Measurements from ENCODE around the gene PDE2A.
A peak's percentile ranks its signal among the peaks of the same experiment; 100 is the strongest.

The PDE2A gene

GRCh38 chr11:72685560-72686480, 11.6 kb upstream of the PDE2A start:
- H3K27me3 ChIP-seq (replicated peaks; ENCODE audit: control insufficient read depth, insufficient read depth, low read length, poor library complexity, severe bottlenecking) = no peaks in the 10 kb centered on the region
- H3K36me3 ChIP-seq (ENCODE audit: control insufficient read depth, insufficient read depth, low read length) = peaks cover 21% of the 10 kb centered on the region
- no peak for DNase-seq
- no peaks in the 10 kb centered on the region for H3K9me3 ChIP-seq (ENCODE audit: control insufficient read depth, low read length)
- no peaks in the 10 kb centered on the region for H3K4me1 ChIP-seq (ENCODE audit: control insufficient read depth, insufficient read depth, low read length, poor library complexity, severe bottlenecking)
- no peak overlapping the region for H3K27ac ChIP-seq (ENCODE audit: insufficient read depth, low read length, poor library complexity, severe bottlenecking)
- no peak overlapping the region for H3K4me3 ChIP-seq (ENCODE audit: insufficient read depth, low read depth, low read length, poor library complexity, severe bottlenecking)

DNA sequence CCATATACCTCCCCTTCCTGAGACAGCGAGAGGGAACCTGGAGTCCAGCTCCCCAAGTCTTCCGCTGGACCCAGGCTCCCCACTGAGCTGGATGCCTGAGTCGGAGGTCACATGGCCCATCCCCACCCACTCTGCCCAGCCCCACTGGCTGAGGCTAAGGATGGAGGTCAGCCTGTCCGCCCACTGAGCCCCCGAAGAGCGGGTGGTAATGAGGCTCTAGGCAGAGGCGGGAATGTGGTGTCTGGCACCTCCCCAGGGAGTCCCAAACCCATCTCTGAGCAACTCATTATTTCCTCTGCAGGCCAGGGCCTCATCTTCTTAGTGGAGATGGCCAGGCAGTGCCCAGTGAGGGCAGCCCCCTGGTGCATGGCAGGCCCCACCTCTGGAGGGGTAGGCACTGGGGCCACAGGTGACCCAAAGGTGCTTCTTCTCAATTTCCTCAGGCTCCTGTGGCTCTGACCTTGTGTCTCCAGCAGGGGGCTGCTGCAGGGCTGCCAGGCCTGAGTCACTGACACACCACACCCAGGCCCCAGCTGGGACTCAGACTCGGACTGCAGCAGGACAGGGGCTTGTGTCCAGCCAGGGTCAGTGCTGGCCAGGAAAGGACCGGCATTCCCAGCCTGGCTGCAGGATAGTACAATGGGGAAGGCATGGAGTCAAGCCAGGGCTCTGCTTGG, 10.2 kb upstream of the PDE2A start:
- H3K27ac ChIP-seq (ENCODE audit: insufficient read depth, low read length, poor library complexity, severe bottlenecking) = no peak overlapping the region
- H3K36me3 ChIP-seq (ENCODE audit: control insufficient read depth, insufficient read depth, low read length) = peaks cover 18% of the 10 kb centered on the region
- H3K27me3 ChIP-seq (replicated peaks; ENCODE audit: control insufficient read depth, insufficient read depth, low read length, poor library complexity, severe bottlenecking) = no peaks in the 10 kb centered on the region
- no peaks in the 10 kb centered on the region for H3K9me3 ChIP-seq (ENCODE audit: control insufficient read depth, low read length)
- DNase-seq = peak in 1 of 3 donors; percentile 9
- no peaks in the 10 kb centered on the region for H3K4me1 ChIP-seq (ENCODE audit: control insufficient read depth, insufficient read depth, low read length, poor library complexity, severe bottlenecking)
- H3K4me3 ChIP-seq (ENCODE audit: insufficient read depth, low read depth, low read length, poor library complexity, severe bottlenecking) = no peak overlapping the region

- Histone ChIP-seq H3K36me3 (ENCODE audit: control insufficient read depth, insufficient read depth, low read length) (peaks cover 12% of the 10 kb centered on the region), H3K27ac (ENCODE audit: insufficient read depth, low read length, poor library complexity, severe bottlenecking) (no peak overlapping the region), H3K4me1 (ENCODE audit: control insufficient read depth, insufficient read depth, low read length, poor library complexity, severe bottlenecking) (no peaks in the 10 kb centered on the region), H3K27me3 (replicated peaks; ENCODE audit: control insufficient read depth, insufficient read depth, low read length, poor library complexity, severe bottlenecking) (no peaks in the 10 kb centered on the region), H3K4me3 (ENCODE audit: insufficient read depth, low read depth, low read length, poor library complexity, severe bottlenecking) (no peak overlapping the region), H3K9me3 (ENCODE audit: control insufficient read depth, low read length) (no peaks in the 10 kb centered on the region)
- peak in 2 of 3 donors; percentile 35 to 36 for DNase-seq
Observed at GRCh38 chr11:72683782-72684200, 9.6 kb upstream of the PDE2A start.

DNA sequence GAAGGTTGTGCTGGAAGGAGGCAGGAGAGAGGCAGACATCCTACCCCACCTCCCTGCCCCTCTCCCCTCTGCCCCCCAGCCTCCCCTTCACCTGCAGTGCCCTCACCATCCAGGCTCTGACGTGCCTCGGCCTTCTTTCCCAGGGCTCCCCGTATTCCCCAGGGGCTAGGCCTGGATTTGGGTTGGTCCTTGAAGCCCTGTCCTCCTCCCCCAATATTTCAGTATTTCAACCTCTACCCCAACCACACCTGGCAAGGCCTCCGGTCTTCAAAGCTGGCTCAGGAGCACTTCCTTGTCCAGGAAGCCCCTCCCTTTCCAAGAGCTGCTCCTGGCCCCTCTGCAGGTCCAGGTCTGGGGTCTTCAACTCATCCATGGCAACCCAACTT, 8.6 kb upstream of the PDE2A start:
- Histone ChIP-seq H3K36me3 (ENCODE audit: control insufficient read depth, insufficient read depth, low read length) (peaks cover 5% of the 10 kb centered on the region), H3K27ac (ENCODE audit: insufficient read depth, low read length, poor library complexity, severe bottlenecking) (no peak overlapping the region), H3K27me3 (replicated peaks; ENCODE audit: control insufficient read depth, insufficient read depth, low read length, poor library complexity, severe bottlenecking) (no peaks in the 10 kb centered on the region), H3K4me3 (ENCODE audit: insufficient read depth, low read depth, low read length, poor library complexity, severe bottlenecking) (no peak overlapping the region), H3K9me3 (ENCODE audit: control insufficient read depth, low read length) (no peaks in the 10 kb centered on the region), H3K4me1 (ENCODE audit: control insufficient read depth, insufficient read depth, low read length, poor library complexity, severe bottlenecking) (no peaks in the 10 kb centered on the region)
- no peak for DNase-seq

DNA sequence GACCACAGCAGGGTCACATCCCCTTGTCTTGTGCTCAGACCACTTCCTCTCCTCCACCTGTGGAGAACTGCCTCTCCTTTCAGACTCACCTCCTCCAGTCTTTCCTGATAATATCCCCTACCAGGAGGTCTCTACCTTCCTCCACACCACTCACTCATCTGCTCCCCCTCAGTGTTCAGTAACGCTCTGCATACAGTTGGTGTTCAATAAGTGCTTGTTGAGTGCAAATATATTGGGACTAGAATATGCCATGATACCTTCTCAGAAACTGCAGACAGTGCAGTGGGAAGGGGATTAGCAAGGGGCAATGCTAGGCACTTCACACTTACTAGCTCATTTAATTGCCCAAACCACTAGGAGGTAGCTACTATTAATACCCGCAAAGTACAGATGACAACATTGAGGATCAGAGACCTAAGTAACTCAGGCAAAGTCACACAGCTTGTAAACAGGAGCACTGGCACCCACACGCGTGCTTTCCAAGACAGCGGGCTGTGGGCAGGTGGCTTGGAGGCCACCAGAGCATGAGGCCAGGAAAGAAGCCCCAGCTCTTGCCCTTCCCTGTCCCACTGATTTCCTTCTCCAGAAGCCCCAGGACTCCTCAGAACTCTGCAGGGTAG, 8.1 kb upstream of the PDE2A start:
- DNase-seq = no peak
- Histone ChIP-seq H3K9me3 (ENCODE audit: control insufficient read depth, low read length) (no peaks in the 10 kb centered on the region), H3K4me1 (ENCODE audit: control insufficient read depth, insufficient read depth, low read length, poor library complexity, severe bottlenecking) (no peaks in the 10 kb centered on the region), H3K27me3 (replicated peaks; ENCODE audit: control insufficient read depth, insufficient read depth, low read length, poor library complexity, severe bottlenecking) (peaks cover 2% of the 10 kb centered on the region), H3K27ac (ENCODE audit: insufficient read depth, low read length, poor library complexity, severe bottlenecking) (no peak overlapping the region), H3K36me3 (ENCODE audit: control insufficient read depth, insufficient read depth, low read length) (peaks cover under 1% of the 10 kb centered on the region), H3K4me3 (ENCODE audit: insufficient read depth, low read depth, low read length, poor library complexity, severe bottlenecking) (no peak overlapping the region)

- Histone ChIP-seq H3K27ac (ENCODE audit: insufficient read depth, low read length, poor library complexity, severe bottlenecking) (no peak overlapping the region), H3K4me3 (ENCODE audit: insufficient read depth, low read depth, low read length, poor library complexity, severe bottlenecking) (no peak overlapping the region), H3K27me3 (replicated peaks; ENCODE audit: control insufficient read depth, insufficient read depth, low read length, poor library complexity, severe bottlenecking) (peaks cover 11% of the 10 kb centered on the region), H3K9me3 (ENCODE audit: control insufficient read depth, low read length) (no peaks in the 10 kb centered on the region), H3K4me1 (ENCODE audit: control insufficient read depth, insufficient read depth, low read length, poor library complexity, severe bottlenecking) (peaks cover 5% of the 10 kb centered on the region), H3K36me3 (ENCODE audit: control insufficient read depth, insufficient read depth, low read length) (no peaks in the 10 kb centered on the region)
- no peak for DNase-seq
Observed at GRCh38 chr11:72681226-72682153, 7.3 kb upstream of the PDE2A start.

DNA sequence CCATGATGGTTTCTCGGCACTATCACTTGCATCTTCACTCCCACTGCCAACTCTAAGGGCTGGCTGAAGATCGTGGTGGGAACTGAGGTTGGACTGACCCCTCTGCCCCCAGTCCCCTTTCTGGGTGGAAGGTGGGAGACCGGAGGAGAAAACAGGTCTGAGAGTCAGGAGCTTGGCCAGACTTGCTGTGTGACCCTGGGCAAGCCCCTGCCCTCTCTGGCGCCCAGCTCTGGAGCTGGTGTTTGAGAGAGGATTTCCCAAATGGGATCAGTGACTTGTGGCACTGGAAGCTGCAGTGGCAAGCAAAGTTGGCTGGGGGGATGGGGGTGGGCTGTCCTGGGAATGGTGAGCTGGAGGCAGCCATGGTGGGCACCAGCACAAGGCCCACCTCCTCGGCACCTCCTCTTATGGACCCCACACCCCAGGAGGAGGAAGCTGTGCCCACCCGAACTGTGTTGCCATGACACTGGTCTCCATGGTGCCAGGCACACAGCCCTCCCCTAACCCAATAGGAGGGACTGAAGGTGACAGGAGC, 6.5 kb upstream of the PDE2A start:
- peaks cover 18% of the 10 kb centered on the region for H3K27me3 ChIP-seq (replicated peaks; ENCODE audit: control insufficient read depth, insufficient read depth, low read length, poor library complexity, severe bottlenecking)
- H3K9me3 ChIP-seq (ENCODE audit: control insufficient read depth, low read length) = no peaks in the 10 kb centered on the region
- H3K4me1 ChIP-seq (ENCODE audit: control insufficient read depth, insufficient read depth, low read length, poor library complexity, severe bottlenecking) = peaks cover 5% of the 10 kb centered on the region
- no peak overlapping the region for H3K27ac ChIP-seq (ENCODE audit: insufficient read depth, low read length, poor library complexity, severe bottlenecking)
- no peaks in the 10 kb centered on the region for H3K36me3 ChIP-seq (ENCODE audit: control insufficient read depth, insufficient read depth, low read length)
- no peak overlapping the region for H3K4me3 ChIP-seq (ENCODE audit: insufficient read depth, low read depth, low read length, poor library complexity, severe bottlenecking)
- DNase-seq = no peak

- Histone ChIP-seq H3K27ac (ENCODE audit: insufficient read depth, low read length, poor library complexity, severe bottlenecking) (no peak overlapping the region), H3K4me1 (ENCODE audit: control insufficient read depth, insufficient read depth, low read length, poor library complexity, severe bottlenecking) (peaks cover 5% of the 10 kb centered on the region), H3K36me3 (ENCODE audit: control insufficient read depth, insufficient read depth, low read length) (no peaks in the 10 kb centered on the region), H3K4me3 (ENCODE audit: insufficient read depth, low read depth, low read length, poor library complexity, severe bottlenecking) (no peak overlapping the region), H3K27me3 (replicated peaks; ENCODE audit: control insufficient read depth, insufficient read depth, low read length, poor library complexity, severe bottlenecking) (peaks cover 25% of the 10 kb centered on the region), H3K9me3 (ENCODE audit: control insufficient read depth, low read length) (no peaks in the 10 kb centered on the region)
- no peak for DNase-seq
Observed at GRCh38 chr11:72679869-72680268, 5.6 kb upstream of the PDE2A start.

DNA sequence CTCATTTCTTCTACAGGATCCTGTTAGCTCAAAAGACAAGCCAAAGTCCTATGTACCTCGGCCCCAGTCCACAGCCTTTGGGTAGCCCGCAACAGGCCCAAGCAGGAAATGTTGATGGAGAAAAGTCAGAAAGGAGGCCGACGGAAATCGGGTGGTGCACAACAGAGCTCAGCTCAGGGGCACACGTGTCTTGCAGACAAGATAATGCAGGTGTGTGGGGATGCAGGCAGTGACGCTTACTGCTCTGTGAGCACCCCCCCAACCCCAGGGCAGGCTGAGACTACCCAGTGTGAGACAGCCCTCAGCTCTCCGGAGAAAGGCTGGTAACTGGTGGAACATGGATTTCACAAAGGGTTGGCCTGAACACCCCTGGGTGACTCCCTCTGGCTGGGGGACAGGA, 4.3 kb upstream of the PDE2A start:
- peaks cover 5% of the 10 kb centered on the region for H3K4me1 ChIP-seq (ENCODE audit: control insufficient read depth, insufficient read depth, low read length, poor library complexity, severe bottlenecking)
- H3K27ac ChIP-seq (ENCODE audit: insufficient read depth, low read length, poor library complexity, severe bottlenecking) = no peak overlapping the region
- H3K9me3 ChIP-seq (ENCODE audit: control insufficient read depth, low read length) = no peaks in the 10 kb centered on the region
- no peak overlapping the region for H3K4me3 ChIP-seq (ENCODE audit: insufficient read depth, low read depth, low read length, poor library complexity, severe bottlenecking)
- H3K36me3 ChIP-seq (ENCODE audit: control insufficient read depth, insufficient read depth, low read length) = no peaks in the 10 kb centered on the region
- no peak for DNase-seq
- H3K27me3 ChIP-seq (replicated peaks; ENCODE audit: control insufficient read depth, insufficient read depth, low read length, poor library complexity, severe bottlenecking) = peaks cover 37% of the 10 kb centered on the region

Measured in effector memory CD4-positive, alpha-beta T cell (primary cell).